ENCODE data around the gene PPP1R3A.

The PPP1R3A gene

DNA sequence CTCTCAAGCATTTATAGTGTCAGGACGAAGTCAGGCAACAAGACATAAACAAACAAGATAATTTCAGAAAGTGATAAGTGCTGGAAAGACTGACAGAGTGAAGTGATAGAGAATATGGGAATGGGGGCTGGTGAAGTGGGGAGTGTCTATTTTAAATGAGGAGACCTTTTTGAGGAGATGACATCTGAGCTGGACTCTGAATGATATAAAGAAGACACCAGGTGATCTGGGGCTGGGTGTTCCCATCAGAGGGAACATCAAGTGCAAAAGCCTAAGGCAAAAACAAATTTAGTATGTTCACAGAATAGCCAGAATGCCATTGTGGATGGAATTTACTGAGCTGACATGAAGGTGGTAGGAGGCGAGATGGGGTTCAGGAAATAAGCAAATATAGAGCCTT, 83.4 kb downstream of the PPP1R3A start:
- Mint-ChIP-seq H3K27me3 (no peaks in the 10 kb centered on the region), H3K27ac (no peak overlapping the region), H3K4me1 (ENCODE audit: low read depth) (no peaks in the 10 kb centered on the region), H3K9me3 (ENCODE audit: low read depth) (peaks cover 4% of the 10 kb centered on the region), H3K36me3 (no peaks in the 10 kb centered on the region), H3K4me3 (no peak overlapping the region)

DNA sequence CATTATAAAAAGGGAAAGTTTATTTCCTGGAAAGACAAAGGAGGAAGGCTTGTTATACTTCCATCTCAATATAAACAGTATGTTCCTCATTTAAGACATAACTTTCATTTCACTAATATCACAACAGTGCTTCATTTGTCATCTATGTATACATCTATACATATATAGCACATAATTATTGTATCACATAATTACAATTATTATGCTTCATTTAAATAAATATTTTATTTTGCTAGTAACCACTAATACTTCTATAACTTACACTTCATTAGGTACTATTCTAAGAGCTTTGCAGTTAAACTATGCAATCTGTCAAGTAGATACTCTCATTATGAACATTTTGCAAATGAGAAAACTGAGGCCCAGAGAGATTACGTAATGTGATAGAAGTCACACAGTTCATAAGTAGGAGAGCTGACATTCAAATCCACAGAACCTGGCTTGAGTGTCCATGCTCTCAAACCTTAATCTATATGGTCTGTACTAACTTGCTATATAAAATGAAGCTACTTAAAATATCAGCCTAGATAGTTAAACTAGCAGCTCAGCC, 86.5 kb downstream of the PPP1R3A start:
- Mint-ChIP-seq H3K27me3 (no peaks in the 10 kb centered on the region), H3K4me1 (ENCODE audit: low read depth) (no peaks in the 10 kb centered on the region), H3K9me3 (ENCODE audit: low read depth) (peaks cover 4% of the 10 kb centered on the region), H3K4me3 (no peak overlapping the region), H3K27ac (no peak overlapping the region), H3K36me3 (no peaks in the 10 kb centered on the region)

DNA sequence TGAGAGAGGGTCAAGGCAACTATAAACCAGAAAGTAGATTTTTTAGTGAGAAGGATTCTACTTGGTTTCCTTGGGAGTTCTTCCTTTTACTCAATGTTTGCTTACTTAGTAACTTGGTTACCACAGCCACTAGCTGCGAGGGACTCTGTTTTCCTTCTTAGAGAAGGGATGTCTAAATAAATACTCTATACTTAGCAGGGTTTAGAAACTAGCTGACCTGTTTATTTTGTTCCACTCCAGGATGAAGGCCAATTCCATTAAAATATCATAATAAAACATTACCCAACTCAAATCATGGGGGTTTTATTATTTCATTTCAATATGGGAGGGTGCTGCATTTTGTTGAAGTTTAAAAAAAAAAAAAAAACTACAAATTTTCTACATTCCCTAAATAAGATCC, 87.3 kb downstream of the PPP1R3A start:
- peaks cover 4% of the 10 kb centered on the region for H3K9me3 Mint-ChIP-seq (ENCODE audit: low read depth)
- no peak overlapping the region for H3K27ac Mint-ChIP-seq
- no peak overlapping the region for H3K4me3 Mint-ChIP-seq
- no peaks in the 10 kb centered on the region for H3K4me1 Mint-ChIP-seq (ENCODE audit: low read depth)
- no peaks in the 10 kb centered on the region for H3K27me3 Mint-ChIP-seq
- H3K36me3 Mint-ChIP-seq, result no peaks in the 10 kb centered on the region

DNA sequence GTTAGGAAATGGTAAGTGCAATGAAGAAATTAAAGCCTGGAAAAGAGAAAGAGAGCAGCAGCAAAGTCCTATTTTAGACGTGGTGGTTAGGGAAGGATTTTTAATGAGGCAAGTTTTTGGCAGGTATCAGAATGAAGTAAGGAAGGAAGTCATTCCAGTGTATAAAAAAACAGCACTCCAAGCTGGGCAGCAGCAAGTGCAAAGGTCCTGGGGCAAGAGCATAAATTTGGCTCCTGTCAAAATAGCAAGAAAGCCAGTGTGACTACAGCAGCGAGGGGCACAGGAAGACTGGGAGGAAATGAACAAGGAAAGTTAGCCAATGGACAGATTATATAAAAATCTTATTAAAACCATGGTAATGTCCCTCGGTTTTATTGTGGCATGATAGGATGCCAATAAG, 90.2 kb downstream of the PPP1R3A start:
- Mint-ChIP-seq H3K27ac (no peak overlapping the region), H3K36me3 (no peaks in the 10 kb centered on the region), H3K4me3 (no peak overlapping the region), H3K9me3 (ENCODE audit: low read depth) (peaks cover 4% of the 10 kb centered on the region), H3K27me3 (no peaks in the 10 kb centered on the region), H3K4me1 (ENCODE audit: low read depth) (no peaks in the 10 kb centered on the region)
